GM18499 (cell line): ENCODE results near the gene CLN3.
"Not testable (repeated sequence)": the region's sequence is repeated elsewhere in the genome, so short reads cannot be mapped to it uniquely, and the experiment has no call there.

Experiments
- ATAC-seq: cut with Tn5 transposase; IDR thresholded peaks from one replicate; pipeline ENCODE4 v1.9.1; 2021; ENCODE audit warnings: moderate number of reproducible peaks; ENCODE audit not compliant: insufficient read depth, unreplicated experiment

CLN3 gene

GRCh38 chr16:28514246-28514645 lies 22.4 kb upstream of the CLN3 start:
- no peak for ATAC-seq

- ATAC-seq, result no peak
These were observed 21.8 kb upstream of the CLN3 start for GRCh38 chr16:28513484-28514181.

- no peak for ATAC-seq
These were observed 20.2 kb upstream of the CLN3 start for GRCh38 chr16:28511801-28512789.

GRCh38 chr16:28511031-28511430 lies 19.2 kb upstream of the CLN3 start:
- ATAC-seq, result no peak

- ATAC-seq, result no peak
These were observed 13.7 kb upstream of the CLN3 start for GRCh38 chr16:28505489-28506137.

GRCh38 chr16:28504707-28505404 lies 13.0 kb upstream of the CLN3 start:
- ATAC-seq, result no peak

GRCh38 chr16:28503470-28504259 lies 11.8 kb upstream of the CLN3 start:
- ATAC-seq, result no peak

GRCh38 chr16:28502290-28502689 lies 10.4 kb upstream of the CLN3 start:
- no peak for ATAC-seq

GRCh38 chr16:28501258-28502232 lies 9.7 kb upstream of the CLN3 start:
- no peak for ATAC-seq

- ATAC-seq, result not testable (repeated sequence)
These were observed 8.8 kb upstream of the CLN3 start for GRCh38 chr16:28500476-28501180.

GRCh38 chr16:28499854-28500253 lies 8.0 kb upstream of the CLN3 start:
- no peak for ATAC-seq

GRCh38 chr16:28498666-28499381 lies 7.0 kb upstream of the CLN3 start:
- ATAC-seq, result no peak

- ATAC-seq, result no peak
These were observed 6.2 kb upstream of the CLN3 start for GRCh38 chr16:28497861-28498599.

GRCh38 chr16:28497386-28497785 lies 5.5 kb upstream of the CLN3 start:
- no peak for ATAC-seq

GRCh38 chr16:28496844-28497243 lies 5.0 kb upstream of the CLN3 start:
- ATAC-seq, result no peak
